ENCODE measurements around the gene SHC2. TPM values are rescaled to one million over a fixed set of nuclear protein-coding genes. Genes with fewer than 3 reads are reported as not detected.

The SHC2 gene
- polyA plus RNA-seq, 1 donor (not counting 4 experiments of a cell fraction or from before 2014, with no cell fraction given): 2.5 TPM

GRCh38 chr19:399370-399769 is 61.5 kb downstream of the SHC2 start:
- no peak overlapping the region for H2AFZ ChIP-seq (ENCODE audit: control insufficient read depth, low read length)
- no peaks in the 10 kb centered on the region for H3K36me3 ChIP-seq (ENCODE audit: control insufficient read depth in 2 of 2, extremely low read depth in 1 of 2, insufficient read depth in 2 of 2, low read length in 2 of 2)
- no peak for FAIRE-seq
- no peak overlapping the region for H3K4me2 ChIP-seq (ENCODE audit: control insufficient read depth, extremely low read depth, insufficient read depth, low read depth, low read length)
- no peaks in the 10 kb centered on the region for H3K4me1 ChIP-seq (ENCODE audit: control insufficient read depth, extremely low read depth, insufficient read depth, low read length)
- dilution Hi-C loops (cut with MboI; ENCODE audit: extremely low pct_ligation_motif_present, low sequenced_read_pairs): no loop called here
- no peak for DNase-seq (ENCODE audit: low read depth, low spot score)
- H3K27me3 ChIP-seq (ENCODE audit: control insufficient read depth, extremely low read depth, insufficient read depth, low read length): no peaks in the 10 kb centered on the region
- no peaks in the 10 kb centered on the region for H4K20me1 ChIP-seq (ENCODE audit: control insufficient read depth, extremely low read depth, insufficient read depth, low read length)
- no peaks in the 10 kb centered on the region for H3K79me2 ChIP-seq (ENCODE audit: control insufficient read depth, insufficient read depth, low read length)
- H3K9me3 ChIP-seq (ENCODE audit: control insufficient read depth, low read depth, low read length): peaks cover 8% of the 10 kb centered on the region
- no peak overlapping the region for H3K27ac ChIP-seq (ENCODE audit: control insufficient read depth, insufficient read depth, low read length)
- no peaks in the 10 kb centered on the region for H3K9me1 ChIP-seq (ENCODE audit: control insufficient read depth, extremely low read depth, insufficient read depth, low read length)
- TF ChIP-seq CTCF (optimal IDR thresholded peaks at IDR 0.05 in 1 of 3, IDR thresholded peaks at IDR 0.05 in 1 of 3, conservative IDR thresholded peaks at IDR 0.05 in 1 of 3; ENCODE audit: extremely low read depth in 1 of 3, insufficient read depth in 2 of 3, low read length in 3 of 3) (no peak), EZH2 (IDR thresholded peaks at IDR 0.05; ENCODE audit: low read length) (no peak)
- no peak overlapping the region for H3K4me3 ChIP-seq (ENCODE audit: control insufficient read depth in 2 of 3, extremely low read depth in 1 of 3, insufficient read depth in 2 of 3, low read depth in 1 of 3, low read length in 3 of 3)
- no peak overlapping the region for H3K9ac ChIP-seq (ENCODE audit: control insufficient read depth, extremely low read depth, insufficient read depth, low read length)

GRCh38 chr19:398719-399118 is 62.1 kb downstream of the SHC2 start:
- no peaks in the 10 kb centered on the region for H3K4me1 ChIP-seq (ENCODE audit: control insufficient read depth, extremely low read depth, insufficient read depth, low read length)
- no peak overlapping the region for H3K4me2 ChIP-seq (ENCODE audit: control insufficient read depth, extremely low read depth, insufficient read depth, low read depth, low read length)
- dilution Hi-C loops (cut with MboI; ENCODE audit: extremely low pct_ligation_motif_present, low sequenced_read_pairs): no loop called here
- H3K9me3 ChIP-seq (ENCODE audit: control insufficient read depth, low read depth, low read length): peaks cover 8% of the 10 kb centered on the region
- no peaks in the 10 kb centered on the region for H3K36me3 ChIP-seq (ENCODE audit: control insufficient read depth in 2 of 2, extremely low read depth in 1 of 2, insufficient read depth in 2 of 2, low read length in 2 of 2)
- H4K20me1 ChIP-seq (ENCODE audit: control insufficient read depth, extremely low read depth, insufficient read depth, low read length): no peaks in the 10 kb centered on the region
- TF ChIP-seq CTCF (optimal IDR thresholded peaks at IDR 0.05 in 1 of 3, IDR thresholded peaks at IDR 0.05 in 1 of 3, conservative IDR thresholded peaks at IDR 0.05 in 1 of 3; ENCODE audit: extremely low read depth in 1 of 3, insufficient read depth in 2 of 3, low read length in 3 of 3) (no peak), EZH2 (IDR thresholded peaks at IDR 0.05; ENCODE audit: low read length) (no peak)
- DNase-seq (ENCODE audit: low read depth, low spot score) (no peak), FAIRE-seq (no peak)
- no peak overlapping the region for H3K9ac ChIP-seq (ENCODE audit: control insufficient read depth, extremely low read depth, insufficient read depth, low read length)
- no peak overlapping the region for H3K27ac ChIP-seq (ENCODE audit: control insufficient read depth, insufficient read depth, low read length)
- H3K79me2 ChIP-seq (ENCODE audit: control insufficient read depth, insufficient read depth, low read length): no peaks in the 10 kb centered on the region
- H3K4me3 ChIP-seq (ENCODE audit: control insufficient read depth in 2 of 3, extremely low read depth in 1 of 3, insufficient read depth in 2 of 3, low read depth in 1 of 3, low read length in 3 of 3): no peak overlapping the region
- H2AFZ ChIP-seq (ENCODE audit: control insufficient read depth, low read length): no peak overlapping the region
- no peaks in the 10 kb centered on the region for H3K9me1 ChIP-seq (ENCODE audit: control insufficient read depth, extremely low read depth, insufficient read depth, low read length)
- H3K27me3 ChIP-seq (ENCODE audit: control insufficient read depth, extremely low read depth, insufficient read depth, low read length): no peaks in the 10 kb centered on the region
